AG10803 (cell line): Measurements from ENCODE around the gene EMC1.

ENCODE experiments used
- DNase-seq: peaks from one replicate; pipeline ENCODE4 v3.0.0; 2010; ENCODE audit warnings: low read depth
- H3K4me3 ChIP-seq: 2 replicates; pipeline ENCODE4 v1.5.1; 2011; ENCODE audit warnings: mild to moderate bottlenecking, low read length, control low read depth
- CTCF ChIP-seq: conservative IDR thresholded peaks from 2 replicates; pipeline ENCODE4 v1.5.1; 2011; ENCODE audit warnings: mild to moderate bottlenecking, low read length, control low read depth, inconsistent platforms

EMC1 gene

GRCh38 chr1:19199969-19200604 is 51.2 kb downstream of the EMC1 start:
- no peak for TF ChIP-seq CTCF
- no peak for DNase-seq
- no peak overlapping the region for H3K4me3 ChIP-seq

- TF ChIP-seq CTCF: no peak
- H3K4me3 ChIP-seq: no peak overlapping the region
- no peak for DNase-seq
Measured at GRCh38 chr1:19199329-19199968, 51.9 kb downstream of the EMC1 start.

- no peak for DNase-seq
- H3K4me3 ChIP-seq: no peak overlapping the region
- no peak for TF ChIP-seq CTCF
Measured at GRCh38 chr1:19198820-19199219, 52.5 kb downstream of the EMC1 start.

GRCh38 chr1:19197845-19198244 is 53.5 kb downstream of the EMC1 start:
- no peak for TF ChIP-seq CTCF
- no peak overlapping the region for H3K4me3 ChIP-seq
- DNase-seq: no peak

GRCh38 chr1:19196331-19196730 is 55.0 kb downstream of the EMC1 start:
- no peak for TF ChIP-seq CTCF
- no peak for DNase-seq
- no peak overlapping the region for H3K4me3 ChIP-seq

- TF ChIP-seq CTCF: no peak
- no peak overlapping the region for H3K4me3 ChIP-seq
- no peak for DNase-seq
Measured at GRCh38 chr1:19193004-19193403, 58.3 kb downstream of the EMC1 start.

- no peak for TF ChIP-seq CTCF
- H3K4me3 ChIP-seq: no peak overlapping the region
- no peak for DNase-seq
Measured at GRCh38 chr1:19191811-19192210, 59.5 kb downstream of the EMC1 start.
